GM10248 (cell line): Measurements from ENCODE around the gene LRRC26.
A peak's percentile ranks its signal among the peaks of the same experiment; 100 is the strongest.

Experiments
- CTCF ChIA-PET: fragments of 300-600 bp; sonication (Branson Sonifier 250); formaldehyde crosslinking; extraction: SDS; loops from one replicate; lab custom pipeline; 2021; ENCODE audit warnings: antibody characterized with exemption; lab: Yijun Ruan, JAX
- POLR2A ChIA-PET: fragments of 350-650 bp; sonication (Branson Sonifier 250); formaldehyde crosslinking; extraction: SDS; loops from one replicate; lab custom pipeline; 2020; ENCODE audit warnings: antibody characterized with exemption; lab: Yijun Ruan, JAX
- DNase-seq: peaks from one replicate; pipeline ENCODE4 v3.0.0; 2012; ENCODE audit errors: extremely low spot score
- CTCF ChIP-seq: IDR thresholded peaks from 2 replicates; pipeline ENCODE4 v1.5.1; 2012; ENCODE audit warnings: mild to moderate bottlenecking, low read depth; ENCODE audit errors: extremely low read depth, missing control alignments, control extremely low read depth

The LRRC26 gene

GRCh38 chr9:137168904-137169856 is 671 bp downstream of the LRRC26 start:
- TF ChIP-seq CTCF = no peak
- peak; percentile 61 for DNase-seq
- ChIA-PET POLR2A (no interaction called here), CTCF (interaction anchor here (1.2 to 1.5 kb wide), 3 partner anchors 68 to 71 kb away, joined by 3 read pairs; no protein-coding TSS in a partner anchor)

- DNase-seq = no peak
- ChIA-PET CTCF (interaction anchor here (1.2 to 1.4 kb wide), 2 partner anchors 69 to 72 kb away, joined by 3 read pairs; no protein-coding TSS in a partner anchor), POLR2A (no interaction called here)
- no peak for TF ChIP-seq CTCF
Observed at GRCh38 chr9:137168573-137168903, 1.3 kb downstream of the LRRC26 start.

GRCh38 chr9:137167747-137168572 is 1.9 kb downstream of the LRRC26 start:
- CTCF ChIA-PET = interaction anchor here (1.2 to 1.4 kb wide), 2 partner anchors 8 to 69 kb away, joined by 3 to 4 read pairs; no protein-coding TSS in a partner anchor
- DNase-seq = no peak
- no peak for TF ChIP-seq CTCF
- POLR2A ChIA-PET = no interaction called here

GRCh38 chr9:137167277-137167746 is 2.5 kb downstream of the LRRC26 start:
- no peak for TF ChIP-seq CTCF
- ChIA-PET POLR2A (no interaction called here), CTCF (interaction anchor here (1.0 to 1.2 kb wide), 3 partner anchors 9 to 69 kb away, joined by 3 to 4 read pairs (median 3); partner anchors contain the start of gene SSNA1)
- no peak for DNase-seq

- POLR2A ChIA-PET = no interaction called here
- no peak for DNase-seq
- TF ChIP-seq CTCF = no peak
- CTCF ChIA-PET = interaction anchor here (1.0 to 1.4 kb wide), 6 partner anchors 8 to 70 kb away, joined by 3 read pairs; partner anchors contain the start of genes GRIN1 and SSNA1
Observed at GRCh38 chr9:137166380-137167229, 3.2 kb downstream of the LRRC26 start.
